Embryonic facial prominence (tissue), 1 donor: Measurements from ENCODE around the gene SLX4IP.

Experiments used
- DNase-seq: peaks from one replicate; pipeline ENCODE4 v3.0.0-alpha.2; 2016; ENCODE audit errors: extremely low spot score

The SLX4IP gene

DNA sequence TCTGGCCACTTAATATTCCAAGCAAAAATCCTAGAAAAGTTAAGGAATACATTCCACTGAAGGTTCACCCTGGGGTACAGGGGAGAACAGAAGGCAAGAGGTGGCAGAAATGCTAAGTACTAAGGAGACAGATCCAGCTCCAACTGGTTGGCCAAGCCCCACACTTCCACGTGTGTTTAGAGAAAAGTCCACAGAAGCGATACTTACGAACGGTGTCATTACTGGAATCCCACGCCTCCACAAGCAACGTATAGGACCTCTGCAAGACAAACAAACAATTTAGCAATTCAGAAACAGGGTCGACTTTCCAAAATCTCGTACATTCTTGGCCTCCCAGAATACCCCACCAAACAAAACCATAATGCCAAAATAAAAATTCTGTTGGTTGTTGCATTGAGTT lies 228.7 kb downstream of the SLX4IP start:
- DNase-seq = no peak

DNA sequence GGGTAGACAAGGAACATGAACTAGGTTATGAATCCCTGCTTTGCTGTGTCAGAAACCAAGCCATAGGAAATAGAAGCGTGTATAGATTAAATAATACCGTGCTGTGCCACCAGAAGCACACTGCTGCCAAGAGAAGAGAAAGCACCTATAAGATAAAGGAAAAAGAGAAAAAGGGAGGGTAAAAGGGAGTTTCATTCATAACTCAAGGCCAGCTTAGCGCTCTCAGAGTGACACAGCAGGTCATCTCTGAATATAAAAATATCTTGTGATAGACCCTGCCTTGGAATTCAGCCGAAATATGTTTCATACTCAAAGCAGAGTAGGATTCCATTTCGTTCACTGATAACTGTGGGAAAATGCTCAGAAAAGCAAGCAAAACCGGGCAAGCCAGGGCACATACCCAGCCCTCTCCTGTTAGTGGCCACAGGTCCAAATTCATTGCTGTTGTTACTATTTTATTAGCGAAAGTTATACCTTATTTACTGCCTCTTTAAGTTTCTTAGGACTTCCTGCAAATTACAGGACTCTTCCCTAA lies 230.0 kb downstream of the SLX4IP start:
- no peak for DNase-seq

DNA sequence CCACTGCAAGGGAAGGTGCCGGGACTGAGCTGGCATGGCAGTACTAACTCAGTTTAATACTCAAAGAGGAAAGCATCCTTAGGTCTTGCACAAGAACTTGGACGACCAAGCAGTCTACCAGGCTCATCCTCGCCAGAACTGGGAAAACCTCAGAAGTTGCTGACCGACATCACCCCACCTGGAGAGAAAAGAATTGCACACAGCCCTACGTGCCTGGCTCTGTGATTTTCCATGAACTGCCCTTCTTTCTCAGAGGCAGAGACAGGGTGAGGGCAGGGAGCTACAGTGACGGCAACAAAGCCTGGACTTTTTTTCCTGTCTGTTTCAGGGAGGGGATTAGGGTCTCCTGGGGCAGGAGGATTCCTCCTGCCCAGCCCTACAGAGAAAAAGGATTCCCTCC lies 230.7 kb downstream of the SLX4IP start:
- DNase-seq = no peak

DNA sequence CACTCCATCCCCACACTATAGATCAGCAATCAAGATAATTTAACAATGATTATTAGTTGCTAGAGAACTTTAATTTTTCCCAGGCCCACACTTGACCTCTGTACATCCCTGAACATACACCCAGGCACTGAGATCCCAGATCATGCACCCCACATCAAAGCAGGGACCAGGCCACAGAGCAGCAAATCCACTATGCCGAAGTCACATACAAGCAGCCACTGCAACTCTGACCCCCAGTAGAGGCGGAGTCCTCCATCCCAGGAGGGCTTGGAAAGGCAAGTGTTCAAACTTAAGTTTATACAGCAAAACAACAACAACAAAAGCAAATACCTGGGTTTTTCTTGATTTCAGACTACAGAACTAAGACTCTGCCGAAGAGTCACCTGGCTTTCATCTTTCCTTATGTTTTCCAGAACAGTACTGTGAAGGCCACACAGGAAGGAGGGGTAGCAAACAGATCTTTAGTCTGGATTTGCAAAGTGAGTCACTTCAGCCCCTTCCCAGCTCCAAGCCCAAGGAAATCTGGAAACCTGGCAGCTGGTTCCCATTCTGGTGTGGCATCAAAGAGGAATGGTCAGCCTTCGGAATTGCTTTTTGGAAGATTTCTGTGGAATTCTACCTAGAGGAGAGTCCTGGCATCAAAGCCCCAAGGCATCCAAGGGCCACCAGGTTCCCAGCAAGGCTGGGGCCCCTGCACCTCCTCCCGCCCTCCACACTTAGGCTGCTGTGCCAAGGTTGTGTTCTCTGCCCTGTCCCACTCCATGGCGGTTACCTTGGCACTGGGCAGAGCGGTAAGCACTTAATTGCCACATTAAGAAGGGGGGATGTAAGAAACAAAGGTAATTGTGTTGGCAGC lies 231.3 kb downstream of the SLX4IP start:
- DNase-seq = no peak

DNA sequence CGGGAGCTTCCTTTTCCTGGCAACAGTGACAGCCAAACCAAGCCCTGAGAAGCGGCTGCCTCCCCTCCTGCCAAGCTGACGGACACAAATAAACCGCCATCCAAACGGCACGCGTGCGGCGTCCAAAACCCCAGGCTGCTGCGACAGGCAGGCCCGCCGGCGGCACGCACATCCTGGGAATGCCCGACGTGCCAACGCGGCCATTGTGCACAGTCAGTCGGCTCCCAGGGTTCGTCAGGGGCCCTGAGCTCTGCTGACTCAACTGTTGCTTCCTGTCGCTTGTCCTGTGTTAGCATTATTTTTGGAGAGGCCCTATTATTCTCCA lies 231.9 kb downstream of the SLX4IP start:
- DNase-seq = no peak

DNA sequence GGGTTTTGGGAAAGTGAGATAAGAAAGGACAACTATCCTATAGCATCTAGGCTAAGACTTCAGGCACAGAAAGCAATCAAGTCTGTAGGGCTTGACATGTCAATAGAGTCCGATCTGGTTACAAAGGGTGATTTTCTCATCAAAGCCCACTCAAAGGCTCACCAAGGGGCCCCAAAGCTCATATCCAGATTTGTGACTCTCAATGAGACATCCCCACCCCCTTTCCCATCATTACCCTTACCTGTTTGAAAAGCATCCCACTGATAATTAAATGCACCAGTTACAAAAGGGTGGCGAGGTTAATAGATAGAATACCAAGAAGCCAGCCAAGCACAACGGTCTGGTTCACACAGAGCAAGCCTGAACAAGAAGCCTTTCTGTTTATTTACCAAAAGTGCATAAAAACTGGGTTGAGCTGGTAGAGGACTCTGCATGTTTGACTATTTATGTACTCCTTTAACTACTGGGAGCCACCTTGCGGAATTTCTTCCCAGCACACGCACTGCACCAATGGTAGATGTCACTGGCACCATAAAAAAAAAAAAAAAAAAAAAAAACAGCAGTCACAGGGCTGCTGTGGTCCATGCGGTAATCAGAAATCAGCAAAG lies 232.6 kb downstream of the SLX4IP start:
- DNase-seq = no peak

DNA sequence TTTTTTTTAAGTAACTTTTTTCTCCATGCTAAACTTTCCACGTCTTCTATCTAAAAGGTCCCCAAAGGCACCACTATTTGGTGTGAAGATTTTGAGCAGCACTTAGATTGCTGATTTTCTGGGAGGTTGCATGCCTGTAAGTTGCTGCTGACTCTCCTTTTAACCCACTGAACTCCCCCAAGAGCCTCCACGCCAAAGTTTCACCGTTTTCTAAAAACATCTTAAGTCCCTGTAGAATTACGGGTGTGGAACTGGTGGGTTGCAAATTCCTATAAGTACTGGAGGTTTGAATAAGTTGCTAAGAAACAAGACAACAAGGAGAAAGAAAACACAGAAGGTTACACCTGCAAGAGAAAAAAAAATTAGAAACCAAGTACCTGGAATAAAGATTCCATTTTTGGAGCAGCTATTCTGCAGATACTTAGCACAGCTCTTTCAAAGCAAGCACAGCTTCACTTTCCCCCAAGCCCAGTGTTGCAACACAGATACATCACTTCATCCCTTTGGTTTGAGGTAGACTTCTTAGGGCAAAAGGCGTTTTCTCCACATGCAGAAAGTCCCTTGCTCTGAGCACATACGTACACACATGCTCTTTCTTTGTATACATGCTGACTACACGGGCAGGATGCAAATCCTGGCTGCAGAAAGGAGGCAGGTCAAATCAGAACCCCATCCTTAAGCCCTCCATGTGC lies 233.7 kb downstream of the SLX4IP start:
- no peak for DNase-seq

DNA sequence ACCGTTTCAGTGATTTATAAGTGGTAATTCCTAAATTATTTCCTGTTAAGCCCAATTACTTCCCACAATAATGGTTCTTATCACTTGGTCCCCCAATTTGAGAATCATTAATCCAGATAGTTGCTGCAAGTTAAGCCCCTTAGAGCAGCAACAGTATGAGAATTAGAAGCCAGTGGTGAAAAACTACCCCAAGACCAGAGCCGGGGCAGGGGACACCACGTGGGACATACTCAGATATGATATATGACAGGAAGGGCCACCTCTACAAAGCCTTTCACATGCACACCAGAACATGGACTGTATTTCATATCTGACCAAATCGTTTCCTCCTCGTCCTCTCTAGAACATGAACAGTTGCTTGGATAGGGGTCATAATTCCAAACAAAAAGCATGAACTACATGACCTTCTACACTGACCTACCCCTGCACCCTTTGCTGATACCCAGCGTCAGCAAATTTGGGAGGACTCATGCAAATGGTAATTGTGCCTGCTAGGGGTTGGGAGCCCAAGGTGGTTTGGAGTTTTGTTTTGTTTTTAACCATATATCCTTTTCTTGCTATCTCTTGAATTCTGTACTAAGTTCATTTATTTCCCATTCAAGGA lies 234.8 kb downstream of the SLX4IP start:
- no peak for DNase-seq

DNA sequence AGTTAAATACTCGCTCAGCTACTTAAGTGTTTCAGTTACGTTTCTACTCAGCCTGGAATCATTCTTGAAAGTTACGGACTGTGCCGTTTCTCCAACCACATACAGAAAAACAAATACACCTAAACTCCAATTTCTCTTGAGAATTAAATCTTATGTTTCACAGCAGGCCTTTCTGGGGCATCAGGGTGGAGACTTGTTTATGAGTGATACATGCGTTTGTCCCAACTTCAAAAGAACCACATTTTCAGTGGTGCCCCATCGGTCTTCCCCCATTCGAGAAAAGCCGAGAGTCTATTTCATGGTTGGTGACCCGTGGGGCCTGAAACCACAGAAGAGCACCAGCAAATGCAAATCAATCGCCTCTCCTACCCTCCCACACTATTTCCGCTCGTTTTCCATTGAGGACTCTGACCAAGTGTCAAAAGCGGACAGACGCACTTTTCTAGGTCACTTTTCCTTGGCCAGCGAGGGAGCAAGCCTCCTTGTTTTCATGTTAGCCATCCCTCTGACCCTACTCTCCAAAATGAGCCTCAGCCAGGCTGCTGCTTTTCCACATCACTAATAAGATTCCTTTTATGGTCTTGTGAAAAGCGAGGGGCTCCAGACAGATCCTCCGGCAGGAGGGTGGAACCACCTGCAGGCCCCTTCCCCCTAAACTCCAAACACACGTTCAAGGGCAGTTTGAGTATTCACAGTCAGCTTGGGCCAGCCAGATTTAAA lies 235.6 kb downstream of the SLX4IP start:
- no peak for DNase-seq

DNA sequence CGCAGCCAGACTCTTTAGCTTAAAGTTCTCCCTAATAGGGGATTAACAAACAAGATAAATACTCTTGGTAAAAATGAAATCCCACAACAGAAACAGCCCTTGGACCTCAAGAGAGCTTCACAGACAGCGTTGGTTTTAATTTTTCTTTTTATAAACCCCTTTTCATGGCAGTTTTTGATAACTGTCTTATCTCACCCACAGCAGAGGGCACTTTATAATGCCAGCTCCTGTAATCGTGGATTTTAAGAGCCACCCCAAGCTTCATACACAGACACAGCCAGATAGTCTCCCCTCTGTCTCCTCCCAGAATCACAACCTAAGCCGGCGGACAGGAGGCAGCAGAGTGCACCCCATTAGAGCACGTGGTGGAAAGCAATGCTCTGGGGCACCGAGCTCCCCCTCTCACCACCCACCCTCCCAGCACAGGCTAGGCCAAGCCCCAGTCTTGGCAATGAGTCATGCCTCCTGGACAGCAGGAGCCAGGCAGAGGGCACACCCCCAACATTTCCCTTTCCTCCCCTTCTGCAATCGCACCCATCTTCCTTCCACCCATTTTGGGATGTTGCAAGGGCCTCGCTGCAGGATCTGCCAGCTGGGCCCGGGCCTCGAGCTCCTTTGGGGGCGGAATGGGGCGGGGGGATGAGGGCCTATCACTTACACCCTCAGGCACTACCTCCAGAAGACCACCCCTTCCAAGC lies 236.3 kb downstream of the SLX4IP start:
- peak; percentile 76 for DNase-seq

DNA sequence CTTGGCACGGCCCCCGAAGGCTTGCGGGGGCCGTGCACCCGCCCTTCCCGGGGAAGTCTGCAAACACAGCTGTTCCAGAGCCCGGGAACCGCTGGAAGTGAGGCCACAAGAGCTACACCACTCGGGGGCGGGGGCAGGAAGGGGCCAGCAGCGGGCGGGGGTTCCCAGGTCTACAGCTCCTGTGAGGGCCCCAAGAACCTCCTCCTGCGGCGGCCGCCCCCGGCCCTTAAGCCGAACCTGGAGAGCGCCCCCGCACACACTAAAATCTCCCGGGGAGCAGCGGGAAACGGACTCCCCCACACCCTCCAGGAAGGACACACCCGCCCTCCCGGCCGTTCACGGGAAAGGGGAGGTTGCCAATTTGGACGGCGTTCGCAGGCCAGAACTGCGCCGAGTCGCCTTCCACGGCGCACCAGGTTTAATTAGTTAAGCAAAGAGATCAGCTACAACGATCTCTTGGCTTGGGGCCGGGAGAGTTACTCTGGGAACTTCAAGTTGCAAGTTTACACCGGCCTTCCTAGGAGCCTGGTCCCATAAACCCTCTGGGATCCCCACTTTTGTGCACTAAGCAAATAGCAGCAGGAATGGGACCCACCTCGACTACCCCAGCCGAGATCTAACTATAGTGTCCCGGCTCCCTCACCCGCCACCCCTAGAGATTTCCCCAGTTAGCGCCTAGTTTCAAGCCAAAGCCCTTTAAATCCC lies 237.0 kb downstream of the SLX4IP start:
- DNase-seq = no peak

DNA sequence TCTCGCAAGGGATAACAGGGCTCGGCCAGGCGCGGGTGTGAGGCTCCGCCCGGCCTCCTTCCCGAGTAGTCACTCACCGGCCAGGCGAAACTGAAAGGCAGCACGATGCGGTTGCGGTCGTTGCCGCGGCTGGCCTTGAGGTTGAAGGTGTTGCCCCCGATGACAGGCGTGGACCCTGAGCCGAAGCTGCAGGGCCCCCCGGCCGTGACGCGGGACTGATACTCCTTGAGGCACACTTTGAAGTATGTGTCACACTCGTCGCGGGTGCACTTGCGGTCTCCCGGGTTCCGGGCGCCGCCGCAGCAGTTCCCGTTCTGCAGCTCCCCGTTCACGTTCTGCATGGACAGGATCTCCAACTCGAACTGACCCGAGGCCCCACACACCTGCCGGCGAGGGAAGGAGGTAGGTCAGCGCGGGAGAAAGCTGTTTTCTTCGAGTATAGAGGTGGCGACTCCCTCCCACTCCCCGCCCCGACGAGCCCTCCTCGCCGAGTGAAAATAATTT lies 237.6 kb downstream of the SLX4IP start:
- no peak for DNase-seq

DNA sequence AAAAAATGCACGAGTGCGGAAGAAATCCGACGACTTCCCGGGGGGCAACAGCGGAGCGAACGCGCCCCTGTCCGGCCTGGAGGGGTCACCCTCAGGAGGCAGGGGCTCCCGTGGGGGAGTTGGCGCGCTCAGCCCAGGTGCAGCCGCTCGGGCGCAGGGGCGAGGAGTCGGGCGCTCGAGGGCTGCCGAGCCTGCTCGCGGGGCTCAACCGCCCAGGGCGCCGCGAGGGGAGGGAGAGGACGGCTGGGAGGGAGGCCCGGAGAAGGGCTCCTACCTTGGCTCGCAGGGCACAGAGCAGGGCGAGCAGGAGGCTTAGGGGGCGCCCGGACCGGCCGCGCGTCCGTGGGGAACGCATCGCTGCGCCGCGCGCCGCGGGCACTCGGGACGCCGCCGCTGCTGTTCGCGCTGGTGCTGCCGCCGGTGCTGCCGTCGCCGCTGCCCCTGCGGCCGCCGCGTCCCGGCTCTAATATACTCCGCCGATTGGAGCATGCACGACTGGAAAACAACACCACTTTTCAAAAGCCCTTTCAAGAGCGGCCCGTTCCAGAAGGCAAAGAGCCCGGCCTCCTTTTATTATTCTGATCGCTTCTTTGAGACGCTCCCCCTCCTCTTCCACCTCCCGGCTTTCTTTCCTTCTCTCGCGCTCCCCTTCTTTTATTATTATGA lies 238.2 kb downstream of the SLX4IP start:
- DNase-seq = peak; percentile 53

DNA sequence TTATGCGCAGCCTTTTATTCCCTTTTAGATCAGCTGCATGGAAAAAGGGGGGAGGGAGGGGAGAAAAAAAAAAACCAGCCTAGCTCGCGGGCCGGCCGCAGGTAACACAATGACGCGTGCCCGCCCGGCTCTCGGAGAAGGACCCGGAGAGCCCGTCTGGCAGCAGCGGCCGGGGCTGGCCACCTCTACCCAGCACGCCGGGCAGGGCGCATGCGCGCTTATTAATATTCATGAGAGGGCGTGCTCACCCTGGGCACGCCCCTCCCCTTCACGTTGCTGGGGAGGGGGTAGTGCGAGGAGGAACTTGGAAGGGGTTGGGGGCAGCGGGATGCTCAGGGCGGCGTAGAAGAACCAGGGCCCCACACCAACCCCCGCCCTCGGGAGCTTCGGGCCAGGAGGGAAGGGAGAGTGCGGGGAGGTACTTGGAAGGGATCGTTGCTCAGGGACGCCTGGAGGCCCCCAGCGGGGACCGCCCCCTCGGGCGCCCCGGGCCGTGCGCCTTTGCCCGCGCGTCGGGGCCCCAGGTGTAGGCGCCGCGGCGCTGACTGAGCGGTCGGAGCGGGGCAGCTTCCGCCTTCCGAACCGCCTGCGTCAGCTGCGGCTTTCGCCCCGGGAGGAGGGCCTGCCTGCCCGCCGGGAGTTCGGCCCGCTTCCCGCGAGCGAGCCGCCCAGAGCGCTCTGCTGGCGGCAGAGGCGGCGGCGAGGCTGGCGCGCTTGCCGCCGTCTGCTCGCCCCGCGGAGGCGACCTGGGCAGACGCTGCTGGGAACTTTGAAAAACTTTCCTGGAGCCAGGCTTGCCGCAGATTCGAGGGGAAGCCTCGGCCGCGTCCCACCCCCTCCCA lies 239.0 kb downstream of the SLX4IP start, which contains the start of gene JAG1:
JAG1 (minus strand) TSS at position 158 of the 842 bp plus-strand sequence. CDS start 469 bp downstream, outside the sequence.
- DNase-seq = peak; percentile 90

DNA sequence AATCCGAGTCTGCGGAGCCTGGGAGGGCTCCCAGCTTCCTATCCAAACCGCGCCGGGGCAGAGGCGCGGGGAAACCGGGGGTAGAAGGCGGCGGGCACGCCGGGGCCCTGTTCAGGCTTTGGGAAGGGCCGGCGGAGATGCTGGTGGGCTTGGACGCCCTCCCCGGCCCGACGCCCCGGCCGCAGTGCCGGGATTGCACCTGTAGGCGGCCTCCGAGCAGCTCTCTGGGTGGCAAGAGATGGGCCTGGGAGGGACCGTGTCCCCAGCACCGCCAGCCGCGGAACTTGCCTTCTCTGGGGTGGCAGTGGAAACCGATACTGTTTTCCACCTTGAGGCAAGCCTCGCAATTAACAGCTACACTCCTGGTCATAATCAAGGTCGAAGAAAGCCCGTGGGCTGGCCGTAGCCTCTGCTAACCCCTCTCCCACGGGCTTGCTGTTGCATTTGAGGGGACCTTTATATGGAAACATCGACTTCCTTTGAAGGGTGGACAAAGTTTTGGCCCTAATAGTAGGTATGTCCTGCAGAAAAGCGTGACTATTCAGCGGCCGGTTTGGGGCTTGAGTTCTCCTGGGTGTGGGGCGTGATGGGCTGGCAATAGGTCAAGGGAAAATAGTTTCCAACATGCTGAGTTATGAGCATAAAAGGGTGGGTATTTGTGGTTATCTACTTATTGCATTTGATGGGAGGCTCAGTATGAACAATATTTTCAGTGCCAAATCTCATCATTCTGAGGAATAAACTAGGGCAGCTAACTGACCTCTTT lies 239.8 kb downstream of the SLX4IP start:
- DNase-seq = no peak

DNA sequence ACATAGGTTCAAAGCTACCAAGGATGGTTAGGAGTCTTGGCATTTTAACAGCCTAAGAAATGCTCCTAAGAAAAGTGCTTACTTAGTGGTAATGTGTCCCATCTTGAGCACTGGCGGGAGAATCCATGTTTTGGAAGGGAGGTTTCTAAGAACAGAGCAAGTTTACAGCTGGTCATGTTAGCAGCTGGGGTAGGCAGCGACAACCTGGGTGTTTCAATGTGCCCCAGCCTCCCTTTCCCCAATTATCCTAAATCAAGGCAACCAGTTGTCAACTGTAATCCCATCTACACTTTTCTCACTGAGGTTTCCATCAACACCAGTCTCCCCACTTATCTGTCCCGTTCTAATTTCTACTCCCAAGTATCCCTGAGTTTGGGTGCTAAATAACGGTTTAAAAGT lies 240.3 kb downstream of the SLX4IP start:
- no peak for DNase-seq

DNA sequence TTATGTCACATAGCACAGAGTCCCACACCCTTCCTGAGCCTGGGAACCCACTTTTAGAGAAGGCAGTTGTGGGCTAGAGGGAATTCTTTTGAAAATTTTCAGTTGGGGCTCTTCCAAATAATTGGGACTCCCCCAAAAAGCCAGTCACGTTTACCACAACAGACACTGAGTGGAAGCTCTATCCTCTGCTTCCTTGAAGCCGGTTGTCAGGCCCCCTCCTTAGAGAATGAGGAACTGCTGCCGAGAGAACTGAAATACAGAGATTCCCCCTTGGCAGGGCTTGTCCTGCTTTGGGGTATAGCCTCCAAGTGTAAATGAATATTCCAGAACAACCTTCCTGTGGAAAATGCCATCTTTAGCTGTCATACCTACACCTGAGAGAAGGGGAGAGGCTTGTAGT lies 241.4 kb downstream of the SLX4IP start:
- DNase-seq = no peak
